Neural cell (in vitro differentiated cells): Measurements from ENCODE around the gene SLC2A6. TPM values are rescaled to one million over a fixed set of nuclear protein-coding genes. Genes with fewer than 3 reads are reported as not detected.

Experiments used
- H2AFZ ChIP-seq: fragments of 200-600, 300-800 bp; sonication (generic), shearing (Covaris generic); 2 replicates; pipeline ENCODE4 v1.6.0; 2014; ENCODE audit warnings: low read depth, mild to moderate bottlenecking, antibody characterized with exemption, low read length, moderate library complexity
- H3F3A ChIP-seq: fragments of 200-600 bp; shearing (Covaris generic); 2 replicates; pipeline ENCODE4 v1.6.1; 2016; ENCODE audit warnings: mild to moderate bottlenecking, moderate library complexity, mixed read lengths, antibody characterized with exemption, low read length; ENCODE audit not compliant: insufficient read depth, poor library complexity, severe bottlenecking
- H3K27ac ChIP-seq: fragments of 200-600, 300-800 bp; sonication (generic), shearing (Covaris generic); 2 replicates; pipeline ENCODE4 v1.5.1; 2014; ENCODE audit warnings: mild to moderate bottlenecking, low read length, moderate library complexity
- H3K27me3 ChIP-seq: fragments of 300-800, 200-600 bp; sonication (generic), shearing (Covaris generic); 2 replicates; pipeline ENCODE4 v1.6.0; 2014; ENCODE audit warnings: mild to moderate bottlenecking, low read depth, low read length, moderate library complexity; ENCODE audit not compliant: insufficient read depth
- H3K36me3 ChIP-seq: fragments of 300-800, 200-600 bp; sonication (generic), shearing (Covaris generic); 2 replicates; pipeline ENCODE4 v1.5.1; 2014; ENCODE audit warnings: mild to moderate bottlenecking, antibody characterized with exemption, low read length, moderate library complexity; ENCODE audit not compliant: insufficient read depth
- H3K4me2 ChIP-seq: fragments of 300-800, 200-600 bp; sonication (generic), shearing (Covaris generic); 2 replicates; pipeline ENCODE4 v1.6.0; 2014; ENCODE audit warnings: mild to moderate bottlenecking, low read length
- H3K4me3 ChIP-seq: fragments of 300-800, 200-600 bp; sonication (generic), shearing (Covaris generic); 2 replicates; pipeline ENCODE4 v1.5.1; 2014; ENCODE audit warnings: mild to moderate bottlenecking, low read length, moderate library complexity
- H3K79me2 ChIP-seq: fragments of 200-600 bp; shearing (Covaris generic); replicated peaks from 2 replicates; pipeline ENCODE4 v1.6.0; 2014; ENCODE audit warnings: mild to moderate bottlenecking, low read length, moderate library complexity; ENCODE audit not compliant: insufficient read depth
- H3K9ac ChIP-seq: fragments of 300-800, 200-600 bp; sonication (generic), shearing (Covaris generic); 2 replicates; pipeline ENCODE4 v1.6.1; 2016; ENCODE audit warnings: mild to moderate bottlenecking, low read length, mixed read lengths
- H3K9me2 ChIP-seq: fragments of 200-600 bp; shearing (Covaris generic); 2 replicates; pipeline ENCODE4 v1.6.1; 2016; ENCODE audit warnings: mild to moderate bottlenecking, low read length, mixed read lengths; ENCODE audit not compliant: insufficient read depth
- H3K9me3 ChIP-seq: fragments of 200-600, 300-800 bp; sonication (generic), shearing (Covaris generic); 2 replicates; pipeline ENCODE4 v1.6.1; 2016; ENCODE audit warnings: mild to moderate bottlenecking, mixed run types, low read length, moderate library complexity, mixed read lengths
- H4K20me1 ChIP-seq: fragments of 200-600 bp; shearing (Covaris generic); 2 replicates; pipeline ENCODE4 v1.6.1; 2016; ENCODE audit warnings: mild to moderate bottlenecking, mixed run types; ENCODE audit not compliant: insufficient read depth
- CTCF ChIP-seq: fragments of 450-650 bp; IDR thresholded peaks from 2 replicates; pipeline ENCODE4 v1.5.1; 2014; ENCODE audit warnings: antibody characterized with exemption, mild to moderate bottlenecking, moderate library complexity; ENCODE audit not compliant: poor library complexity, severe bottlenecking
- EP300 ChIP-seq: fragments of 450-650 bp; conservative IDR thresholded peaks from 2 replicates; pipeline ENCODE4 v1.6.1; 2014; ENCODE audit warnings: antibody characterized with exemption, mild to moderate bottlenecking, moderate library complexity; ENCODE audit not compliant: poor library complexity, severe bottlenecking
- POLR2AphosphoS5 ChIP-seq: IDR thresholded peaks from 2 replicates; pipeline ENCODE4 v1.6.1; 2012
- REST ChIP-seq: IDR thresholded peaks from 2 replicates; pipeline ENCODE4 v1.6.1; 2012; ENCODE audit warnings: borderline replicate concordance
- SMC3 ChIP-seq: fragments of 450-650 bp; conservative IDR thresholded peaks from 2 replicates; pipeline ENCODE4 v1.6.1; 2014; ENCODE audit warnings: antibody characterized with exemption, mild to moderate bottlenecking, moderate library complexity; ENCODE audit not compliant: poor library complexity
- TAF1 ChIP-seq: IDR thresholded peaks from 2 replicates; pipeline ENCODE4 v1.6.1; 2012; ENCODE audit warnings: low read depth
- polyA plus RNA-seq: library from polyadenylated mRNA; depleted of rRNA; stranded (reverse); fragments of >200 nt; gene quantifications from 2 replicates; pipeline ENCODE4 v1.2.3, GENCODE V29; 2014

SLC2A6 gene
- polyA plus RNA-seq, 1 donor from 2014 or later = 11.5 TPM

- H3K27ac ChIP-seq = no peak overlapping the region
- H3K9ac ChIP-seq = no peak overlapping the region
Measured at GRCh38 chr9:133514460-133515239, 35.8 kb upstream of the SLC2A6 start.

More at GRCh38 chr9:133514460-133515239, 35.8 kb upstream of the SLC2A6 start:
- Histone ChIP-seq H3K36me3 (no peaks in the 10 kb centered on the region), H3K27me3 (no peaks in the 10 kb centered on the region), H3K9me2 (no peaks in the 10 kb centered on the region), H2AFZ (no peak overlapping the region), H3K9me3 (no peaks in the 10 kb centered on the region), H3K79me2 (no peaks in the 10 kb centered on the region), H4K20me1 (no peaks in the 10 kb centered on the region), H3K4me2 (no peak overlapping the region), H3K4me3 (no peak overlapping the region), H3F3A (no peaks in the 10 kb centered on the region)
- TF ChIP-seq REST = no peak
- TF ChIP-seq SMC3 = no peak
- TF ChIP-seq CTCF = no peak
- TF ChIP-seq POLR2AphosphoS5 = no peak
- TF ChIP-seq TAF1 = no peak
- TF ChIP-seq EP300 = no peak
